Astrocyte (in vitro differentiated cells and primary cell): ENCODE results near the gene POLN. TPM values are rescaled to one million over a fixed set of nuclear protein-coding genes. Genes with fewer than 3 reads are reported as not detected.

Experiments
- DNase-seq: peaks from one replicate; pipeline ENCODE4 v3.0.0-alpha.2; 2010; ENCODE audit warnings: low read depth
- FAIRE-seq: peaks from 2 replicates; lab custom pipeline; 2011; peaks lifted over from hg19 to GRCh38; lab: Jason Lieb, UNC
- H2AFZ ChIP-seq: 2 replicates; pipeline ENCODE4 v1.6.0; 2012; ENCODE audit warnings: low read depth, low read length, inconsistent platforms
- H3K27ac ChIP-seq: 2 replicates; pipeline ENCODE4 v1.5.1; 2011; ENCODE audit warnings: low read depth, low read length, inconsistent platforms
- H3K27me3 ChIP-seq: 2 replicates; pipeline ENCODE4 v1.6.0; 2011; ENCODE audit warnings: low read length, inconsistent platforms; ENCODE audit not compliant: insufficient read depth
- H3K36me3 ChIP-seq: 2 replicates; pipeline ENCODE4 v1.5.1; 2011; ENCODE audit warnings: low read length, inconsistent platforms; ENCODE audit not compliant: insufficient read depth
- H3K4me1 ChIP-seq: 2 replicates; pipeline ENCODE4 v1.5.1; 2011; ENCODE audit warnings: low read length, inconsistent platforms; ENCODE audit not compliant: insufficient read depth
- H3K4me2 ChIP-seq: 2 replicates; pipeline ENCODE4 v1.6.0; 2012; ENCODE audit warnings: low read length, inconsistent platforms
- H3K4me3 ChIP-seq: 2 replicates; pipeline ENCODE4 v1.5.1; 2011; ENCODE audit warnings: low read depth, mild to moderate bottlenecking, low read length, inconsistent platforms; ENCODE audit not compliant: insufficient read depth
- H3K79me2 ChIP-seq: 2 replicates; pipeline ENCODE4 v1.6.0; 2012; ENCODE audit warnings: mild to moderate bottlenecking, low read length, inconsistent platforms; ENCODE audit not compliant: insufficient read depth
- H3K9ac ChIP-seq: 2 replicates; pipeline ENCODE4 v1.6.0; 2012; ENCODE audit warnings: mild to moderate bottlenecking, low read length, inconsistent platforms
- H3K9me3 ChIP-seq: 2 replicates; pipeline ENCODE4 v1.5.1; 2012; ENCODE audit warnings: low read depth, mild to moderate bottlenecking, low read length, inconsistent platforms; ENCODE audit not compliant: insufficient read depth
- H4K20me1 ChIP-seq: 2 replicates; pipeline ENCODE4 v1.6.0; 2012; ENCODE audit warnings: low read length, inconsistent platforms; ENCODE audit not compliant: insufficient read depth
- H3K27ac Mint-ChIP-seq: one replicate; pipeline ENCODE4 v1.8.0; 2021; ENCODE audit warnings: mild to moderate bottlenecking, mixed read lengths; ENCODE audit not compliant: unreplicated experiment
- H3K27me3 Mint-ChIP-seq: one replicate; pipeline ENCODE4 v1.8.0; 2021; ENCODE audit warnings: low read depth, mixed read lengths; ENCODE audit not compliant: unreplicated experiment
- H3K36me3 Mint-ChIP-seq: one replicate; pipeline ENCODE4 v1.8.0; 2021; ENCODE audit warnings: low read depth, mixed read lengths; ENCODE audit not compliant: unreplicated experiment
- H3K4me1 Mint-ChIP-seq: one replicate; pipeline ENCODE4 v1.8.0; 2021; ENCODE audit warnings: low read depth, mixed read lengths; ENCODE audit not compliant: unreplicated experiment
- H3K4me3 Mint-ChIP-seq: one replicate; pipeline ENCODE4 v1.8.0; 2021; ENCODE audit warnings: mild to moderate bottlenecking, moderate library complexity, mixed read lengths; ENCODE audit not compliant: unreplicated experiment
- H3K9me3 Mint-ChIP-seq: one replicate; pipeline ENCODE4 v1.8.0; 2021; ENCODE audit warnings: mild to moderate bottlenecking, mixed read lengths; ENCODE audit not compliant: unreplicated experiment
- CTCF ChIP-seq: IDR thresholded peaks from 2 replicates; pipeline ENCODE4 v1.5.1; 2011; ENCODE audit warnings: low read depth, mild to moderate bottlenecking, inconsistent platforms, low read length, moderate library complexity; ENCODE audit not compliant: insufficient read depth
- EZH2 ChIP-seq: IDR thresholded peaks from 2 replicates; pipeline ENCODE4 v1.6.1; 2012; ENCODE audit warnings: mild to moderate bottlenecking, low read length, inconsistent platforms; ENCODE audit not compliant: insufficient read depth
- total RNA-seq: library from RNA; stranded (reverse); gene quantifications from 2 replicates; pipeline ENCODE4 v1.2.1, GENCODE V29; 2021

POLN gene
- total RNA-seq, 1 donor from 2014 or later, result 3.1 TPM

- H3K79me2 ChIP-seq, result no peaks in the 10 kb centered on the region
- H3K27ac ChIP-seq, result no peak overlapping the region
- H3K9ac ChIP-seq, result no peak overlapping the region
- no peaks in the 10 kb centered on the region for H3K4me1 Mint-ChIP-seq
- H3K4me3 Mint-ChIP-seq, result no peak overlapping the region
- no peaks in the 10 kb centered on the region for H3K9me3 Mint-ChIP-seq
- H3K4me2 ChIP-seq, result no peak overlapping the region
- peaks cover 24% of the 10 kb centered on the region for H3K27me3 Mint-ChIP-seq
- no peak overlapping the region for H3K27ac Mint-ChIP-seq
- FAIRE-seq (no peak), DNase-seq (no peak)
- peaks cover 3% of the 10 kb centered on the region for H3K36me3 Mint-ChIP-seq
- no peak overlapping the region for H2AFZ ChIP-seq
- H3K4me3 ChIP-seq, result no peak overlapping the region
- no peaks in the 10 kb centered on the region for H3K36me3 ChIP-seq
- peaks cover 12% of the 10 kb centered on the region for H4K20me1 ChIP-seq
- peaks cover 10% of the 10 kb centered on the region for H3K27me3 ChIP-seq
- peaks cover 5% of the 10 kb centered on the region for H3K4me1 ChIP-seq
- TF ChIP-seq CTCF (no peak), EZH2 (no peak)
- H3K9me3 ChIP-seq, result no peaks in the 10 kb centered on the region
These were observed 195.6 kb downstream of the POLN start for GRCh38 chr4:2046031-2046961.

GRCh38 chr4:2045518-2045951 is 196.4 kb downstream of the POLN start:
- Mint-ChIP-seq H3K27me3 (peaks cover 17% of the 10 kb centered on the region), H3K36me3 (peaks cover 3% of the 10 kb centered on the region), H3K9me3 (no peaks in the 10 kb centered on the region), H3K27ac (no peak overlapping the region), H3K4me1 (no peaks in the 10 kb centered on the region), H3K4me3 (no peak overlapping the region)
- no peak overlapping the region for H3K9ac ChIP-seq
- no peak overlapping the region for H2AFZ ChIP-seq
- peaks cover 7% of the 10 kb centered on the region for H3K4me1 ChIP-seq
- no peaks in the 10 kb centered on the region for H3K36me3 ChIP-seq
- peaks cover 7% of the 10 kb centered on the region for H3K27me3 ChIP-seq
- H3K4me3 ChIP-seq, result no peak overlapping the region
- no peak for TF ChIP-seq CTCF
- no peak for TF ChIP-seq EZH2
- H3K4me2 ChIP-seq, result no peak overlapping the region
- no peaks in the 10 kb centered on the region for H3K79me2 ChIP-seq
- FAIRE-seq, result no peak
- H4K20me1 ChIP-seq, result peaks cover 12% of the 10 kb centered on the region
- H3K27ac ChIP-seq, result no peak overlapping the region
- no peaks in the 10 kb centered on the region for H3K9me3 ChIP-seq
- DNase-seq, result no peak
